SK-N-SH treated with all-trans-retinoic acid at 6 μM for 48 hours (cell line): Measurements from ENCODE around the gene THTPA.

Source experiments
- ATAC-seq: fragments of 200-7000 bp; cut with Tn5 transposase; 3 replicates; pipeline ENCODE4 v1.9.1; 2020; ENCODE audit warnings: mild to moderate bottlenecking, moderate library complexity
- ARNTL ChIP-seq: fragments of 450-650 bp; formaldehyde crosslinking; IDR thresholded peaks from 2 replicates; pipeline ENCODE4 v1.5.0; 2020; ENCODE audit warnings: low read depth, mild to moderate bottlenecking, moderate library complexity, borderline replicate concordance
- BACH2 ChIP-seq: fragments of 250-450 bp; sonication (Bioruptor Pico); IDR thresholded peaks from 2 replicates; pipeline ENCODE4 v1.9.0; 2021; ENCODE audit warnings: mild to moderate bottlenecking, borderline replicate concordance
- CREB5 ChIP-seq: fragments of 250-450 bp; sonication (Bioruptor Pico); IDR thresholded peaks from 2 replicates; pipeline ENCODE4 v1.5.1; 2020; ENCODE audit warnings: low read depth, mild to moderate bottlenecking, moderate library complexity
- CSDC2 ChIP-seq: fragments of 250-450 bp; sonication (Bioruptor Pico); IDR thresholded peaks from 2 replicates; pipeline ENCODE4 v1.5.0; 2020; ENCODE audit warnings: mild to moderate bottlenecking, moderate library complexity
- CSRNP3 ChIP-seq: fragments of 250-450 bp; sonication (Bioruptor Pico); IDR thresholded peaks from 2 replicates; pipeline ENCODE4 v1.5.1; 2021; ENCODE audit warnings: mild to moderate bottlenecking, moderate library complexity
- GLIS3 ChIP-seq: fragments of 250-450 bp; sonication (Bioruptor Pico); IDR thresholded peaks from 2 replicates; pipeline ENCODE4 v1.5.0; 2020; ENCODE audit warnings: mild to moderate bottlenecking, moderate library complexity
- PATZ1 ChIP-seq: fragments of 250-450 bp; sonication (Bioruptor Pico); IDR thresholded peaks from 2 replicates; pipeline ENCODE4 v1.8.0; 2020; ENCODE audit warnings: mild to moderate bottlenecking, moderate library complexity, borderline replicate concordance
- POU6F1 ChIP-seq: fragments of 250-450 bp; sonication (Bioruptor Pico); IDR thresholded peaks from 2 replicates; pipeline ENCODE4 v1.8.0; 2021; ENCODE audit warnings: low read depth, mild to moderate bottlenecking, moderate library complexity, borderline replicate concordance
- PPARA ChIP-seq: fragments of 250-450 bp; sonication (Bioruptor Pico); IDR thresholded peaks from 2 replicates; pipeline ENCODE4 v1.5.0; 2020; ENCODE audit warnings: mild to moderate bottlenecking, borderline replicate concordance
- RARB ChIP-seq: fragments of 250-450 bp; sonication (Bioruptor Pico); IDR thresholded peaks from 2 replicates; pipeline ENCODE4 v1.8.0; 2021; ENCODE audit warnings: mild to moderate bottlenecking, moderate library complexity
- TOX ChIP-seq: fragments of 250-450 bp; sonication (Bioruptor Pico); IDR thresholded peaks from 2 replicates; pipeline ENCODE4 v1.8.0; 2021; ENCODE audit warnings: mild to moderate bottlenecking, moderate library complexity, borderline replicate concordance
- TSHZ2 ChIP-seq: fragments of 250-450 bp; sonication (Bioruptor Pico); IDR thresholded peaks from 2 replicates; pipeline ENCODE4 v1.5.0; 2020; ENCODE audit warnings: mild to moderate bottlenecking, moderate library complexity
- ZFP3 ChIP-seq: fragments of 250-450 bp; sonication (Bioruptor Pico); IDR thresholded peaks from 2 replicates; pipeline ENCODE4 v1.5.0; 2020; ENCODE audit warnings: mild to moderate bottlenecking, moderate library complexity
- ZFP30 ChIP-seq: fragments of 450-650 bp; formaldehyde crosslinking; IDR thresholded peaks from 2 replicates; pipeline ENCODE4 v1.5.0; 2022; ENCODE audit warnings: mild to moderate bottlenecking, moderate library complexity
- ZNF565 ChIP-seq: fragments of 450-650 bp; formaldehyde crosslinking; conservative IDR thresholded peaks from 2 replicates; pipeline ENCODE4 v1.5.0; 2020; ENCODE audit warnings: low read depth, mild to moderate bottlenecking, moderate library complexity
- ZNF70 ChIP-seq: fragments of 450-650 bp; formaldehyde crosslinking; IDR thresholded peaks from 2 replicates; pipeline ENCODE4 v1.5.0; 2020; ENCODE audit warnings: mild to moderate bottlenecking, moderate library complexity
- ZNF8 ChIP-seq: fragments of 450-650 bp; formaldehyde crosslinking; IDR thresholded peaks from 2 replicates; pipeline ENCODE4 v1.5.0; 2020; ENCODE audit warnings: mild to moderate bottlenecking, moderate library complexity

The THTPA gene

GRCh38 chr14:23565626-23566025 lies 9.6 kb downstream of the THTPA start:
- TF ChIP-seq TOX (CRISPR knock-in tag) (no peak), ZFP3 (no peak)
- ATAC-seq: no peak

- no peak for ATAC-seq
- TF ChIP-seq PPARA (CRISPR knock-in tag) (no peak), CREB5 (CRISPR knock-in tag) (no peak), ARNTL (CRISPR knock-in tag) (no peak), TOX (CRISPR knock-in tag) (no peak), PATZ1 (CRISPR knock-in tag) (no peak), POU6F1 (no peak), ZFP30 (no peak), GLIS3 (CRISPR knock-in tag) (no peak), CSRNP3 (CRISPR knock-in tag) (no peak), CSDC2 (CRISPR knock-in tag) (no peak), TSHZ2 (no peak), ZNF70 (CRISPR knock-in tag) (no peak), BACH2 (CRISPR knock-in tag) (no peak), RARB (no peak), ZNF565 (CRISPR knock-in tag) (no peak)
Observed at GRCh38 chr14:23566112-23566777, 10.2 kb downstream of the THTPA start.

GRCh38 chr14:23566778-23567185 lies 10.7 kb downstream of the THTPA start:
- peak; percentile 53 for ATAC-seq
- TF ChIP-seq PATZ1 (CRISPR knock-in tag) (no peak), ZNF70 (CRISPR knock-in tag) (no peak), ZNF8 (CRISPR knock-in tag) (no peak)
